Esophagus squamous epithelium (tissue), 4 donors: ENCODE measurements around the gene CST6.

Experiments
- POLR2A ChIP-seq, 4 donors: fragments of 450-650 bp; IDR thresholded peaks; one replicate each; pipeline ENCODE4 v1.6.1; 2017; ENCODE audit warnings: antibody characterized with exemption in 4 of 4, mild to moderate bottlenecking in 4 of 4, moderate library complexity in 3 of 4
- TF ChIP-seq, protein P1 (sequence below), 6 experiments: fragments of 450-650 bp in 4 of 6; fragments of 200-600 bp in 2 of 6; sonication (generic) in 2 of 6; IDR thresholded peaks; one replicate each; pipeline ENCODE4 v1.5.1; 2016 to 2019; ENCODE audit warnings: antibody characterized with exemption in 6 of 6, mild to moderate bottlenecking in 4 of 6, moderate library complexity in 4 of 6

DNA sequence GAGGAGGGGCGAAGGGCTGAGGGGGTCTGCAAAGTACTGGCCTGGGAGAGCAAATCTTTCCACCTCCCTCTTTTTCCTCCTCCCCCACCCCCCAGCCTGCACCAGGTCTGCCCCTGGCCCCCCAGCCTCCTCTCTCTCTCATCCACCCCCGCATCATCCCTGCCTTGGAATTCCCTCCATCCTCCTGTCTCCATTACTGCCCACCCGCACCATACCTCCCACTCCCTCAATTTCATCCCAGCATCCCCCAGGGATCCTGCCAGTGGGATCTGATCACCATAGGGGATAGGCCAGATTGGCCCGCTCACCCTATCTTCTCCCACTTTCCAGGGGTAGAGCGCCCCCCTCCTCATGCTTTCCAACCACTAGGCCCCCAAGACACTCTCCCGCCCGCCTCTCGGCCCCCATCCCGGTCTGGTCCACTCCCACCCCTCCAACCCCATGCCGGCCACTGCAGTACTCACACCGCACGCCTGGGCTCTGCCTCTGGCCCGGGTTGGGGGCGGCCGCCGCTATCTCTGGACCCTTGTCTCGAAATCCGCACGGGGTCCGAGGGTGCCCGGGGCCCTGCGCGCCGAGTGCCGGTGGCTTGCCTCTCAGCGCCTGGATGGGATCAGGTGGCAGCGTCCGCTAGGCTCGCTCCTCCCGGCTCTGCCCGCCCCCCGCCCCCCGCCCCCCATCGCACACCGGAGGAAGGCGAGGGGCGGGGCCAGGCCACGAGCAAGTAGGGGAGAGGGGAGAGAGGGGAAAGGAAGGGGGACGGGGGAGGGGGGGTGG, 36.9 kb downstream of the CST6 start, which contains the start of gene GAL3ST3:
- TF ChIP-seq, protein P1, sequence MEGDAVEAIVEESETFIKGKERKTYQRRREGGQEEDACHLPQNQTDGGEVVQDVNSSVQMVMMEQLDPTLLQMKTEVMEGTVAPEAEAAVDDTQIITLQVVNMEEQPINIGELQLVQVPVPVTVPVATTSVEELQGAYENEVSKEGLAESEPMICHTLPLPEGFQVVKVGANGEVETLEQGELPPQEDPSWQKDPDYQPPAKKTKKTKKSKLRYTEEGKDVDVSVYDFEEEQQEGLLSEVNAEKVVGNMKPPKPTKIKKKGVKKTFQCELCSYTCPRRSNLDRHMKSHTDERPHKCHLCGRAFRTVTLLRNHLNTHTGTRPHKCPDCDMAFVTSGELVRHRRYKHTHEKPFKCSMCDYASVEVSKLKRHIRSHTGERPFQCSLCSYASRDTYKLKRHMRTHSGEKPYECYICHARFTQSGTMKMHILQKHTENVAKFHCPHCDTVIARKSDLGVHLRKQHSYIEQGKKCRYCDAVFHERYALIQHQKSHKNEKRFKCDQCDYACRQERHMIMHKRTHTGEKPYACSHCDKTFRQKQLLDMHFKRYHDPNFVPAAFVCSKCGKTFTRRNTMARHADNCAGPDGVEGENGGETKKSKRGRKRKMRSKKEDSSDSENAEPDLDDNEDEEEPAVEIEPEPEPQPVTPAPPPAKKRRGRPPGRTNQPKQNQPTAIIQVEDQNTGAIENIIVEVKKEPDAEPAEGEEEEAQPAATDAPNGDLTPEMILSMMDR (IDR thresholded peaks at IDR 0.05) = no peak
- no peak for TF ChIP-seq POLR2A (IDR thresholded peaks at IDR 0.05)
